Embryonic facial prominence (tissue), 1 donor: Measurements from ENCODE around the gene POLN.

ENCODE experiments used
- DNase-seq: peaks from one replicate; pipeline ENCODE4 v3.0.0-alpha.2; 2016; ENCODE audit errors: extremely low spot score

POLN gene

GRCh38 chr4:2059726-2060602 lies 182.0 kb downstream of the POLN start:
- DNase-seq = no peak

GRCh38 chr4:2059046-2059725 lies 182.7 kb downstream of the POLN start, which contains the start of gene NAT8L:
Gene NAT8L, plus strand, starts transcription at chr4:2059327. Its CDS starts 185 bp downstream, at chr4:2059512.
- no peak for DNase-seq

DNA sequence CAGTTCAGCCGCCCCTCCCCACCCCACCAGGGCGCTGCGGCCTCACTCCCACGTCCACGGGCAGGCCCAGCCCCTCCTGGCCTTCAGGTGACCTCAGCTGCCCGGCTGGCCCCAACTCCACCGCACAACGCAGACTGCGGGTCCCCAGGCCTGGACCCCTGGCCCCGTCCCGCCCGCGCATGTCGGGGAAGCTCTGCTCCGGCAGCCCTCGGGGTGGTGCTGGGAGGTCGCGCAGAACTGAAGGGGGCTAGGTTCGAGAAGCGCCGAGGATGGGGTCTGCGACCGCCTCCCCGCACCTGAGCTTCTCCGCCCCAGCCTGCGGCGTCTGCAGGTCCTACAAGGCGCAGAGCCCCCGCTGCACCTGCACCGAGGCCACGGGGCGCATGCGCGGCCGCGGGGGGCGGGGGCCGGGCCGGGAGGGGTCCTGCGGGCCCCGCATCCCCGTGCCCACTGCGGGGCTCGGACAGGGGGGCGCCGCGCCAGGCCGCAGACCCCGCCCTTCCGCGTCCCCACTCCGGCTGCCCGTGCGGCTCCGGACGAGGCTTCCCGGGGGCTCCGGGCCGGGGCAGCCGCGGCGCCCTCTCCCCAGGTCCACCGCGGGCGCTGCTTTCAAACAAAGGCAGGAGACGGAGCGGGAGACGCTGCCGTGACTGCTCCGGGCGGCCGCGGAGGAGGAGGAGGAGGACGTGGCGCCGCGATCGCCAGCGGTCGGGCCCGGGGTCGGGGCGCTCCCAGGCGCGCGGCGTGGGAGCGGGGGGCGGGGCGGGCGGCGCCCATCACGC lies 183.5 kb downstream of the POLN start:
- no peak for DNase-seq

- DNase-seq = no peak
Measured at GRCh38 chr4:2057382-2058065, 184.4 kb downstream of the POLN start.

DNA sequence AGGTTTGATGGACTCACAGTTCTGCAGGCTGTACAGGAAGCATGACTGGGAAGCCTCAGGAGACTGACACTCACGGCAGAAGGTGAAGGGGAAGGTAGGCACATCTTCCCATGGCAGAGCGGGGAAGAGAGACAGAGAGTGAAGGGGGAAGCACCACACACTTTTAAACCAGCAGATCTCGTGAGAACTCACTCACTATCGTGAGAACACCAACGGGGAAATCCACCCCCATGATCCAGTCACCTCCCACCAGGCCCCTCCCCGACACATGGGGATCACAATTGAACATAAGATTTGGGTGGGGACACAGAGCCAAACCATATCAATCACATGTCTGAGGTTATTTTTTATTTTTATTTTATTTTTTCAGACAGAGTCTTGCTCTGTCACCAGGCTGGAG lies 187.7 kb downstream of the POLN start:
- DNase-seq = no peak

- no peak for DNase-seq
Measured at GRCh38 chr4:2051086-2051485, 190.8 kb downstream of the POLN start.

- no peak for DNase-seq
Measured at GRCh38 chr4:2049811-2050210, 192.1 kb downstream of the POLN start.

- no peak for DNase-seq
Measured at GRCh38 chr4:2049381-2049780, 192.5 kb downstream of the POLN start.

GRCh38 chr4:2048831-2049230 lies 193.1 kb downstream of the POLN start:
- no peak for DNase-seq

- DNase-seq = no peak
Measured at GRCh38 chr4:2047781-2048581, 193.9 kb downstream of the POLN start.

DNA sequence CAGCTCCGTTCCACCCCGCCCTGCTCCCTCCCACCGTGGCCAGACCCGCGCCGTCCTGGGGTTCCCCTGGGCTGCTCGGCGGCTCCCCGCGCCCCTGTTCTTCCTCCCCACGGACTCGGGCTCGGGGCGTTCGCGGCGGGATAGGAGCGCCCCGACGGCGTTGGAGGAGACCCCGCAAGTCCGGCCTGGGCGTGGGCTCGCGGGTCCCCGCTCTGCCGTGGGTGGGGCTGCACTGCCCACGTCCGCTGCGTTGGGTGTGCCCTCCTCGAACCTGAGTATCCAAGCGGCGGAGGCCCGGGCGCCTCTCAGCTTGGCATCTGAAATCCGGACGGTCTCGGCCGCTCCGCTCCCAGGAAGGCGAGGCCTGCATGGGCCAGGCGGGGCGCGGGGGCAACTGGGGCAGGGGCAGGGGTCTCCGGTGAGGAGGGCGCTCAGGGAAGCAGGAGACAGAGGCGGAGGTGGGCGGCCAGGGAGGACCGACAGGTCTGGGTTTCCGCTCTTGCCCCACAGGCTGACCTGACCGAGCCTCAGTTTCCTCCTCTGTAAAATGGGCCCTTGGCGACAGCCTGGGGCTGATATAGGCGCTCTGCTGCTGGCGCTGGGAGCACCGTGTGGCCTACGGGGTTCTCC lies 194.8 kb downstream of the POLN start:
- no peak for DNase-seq

DNA sequence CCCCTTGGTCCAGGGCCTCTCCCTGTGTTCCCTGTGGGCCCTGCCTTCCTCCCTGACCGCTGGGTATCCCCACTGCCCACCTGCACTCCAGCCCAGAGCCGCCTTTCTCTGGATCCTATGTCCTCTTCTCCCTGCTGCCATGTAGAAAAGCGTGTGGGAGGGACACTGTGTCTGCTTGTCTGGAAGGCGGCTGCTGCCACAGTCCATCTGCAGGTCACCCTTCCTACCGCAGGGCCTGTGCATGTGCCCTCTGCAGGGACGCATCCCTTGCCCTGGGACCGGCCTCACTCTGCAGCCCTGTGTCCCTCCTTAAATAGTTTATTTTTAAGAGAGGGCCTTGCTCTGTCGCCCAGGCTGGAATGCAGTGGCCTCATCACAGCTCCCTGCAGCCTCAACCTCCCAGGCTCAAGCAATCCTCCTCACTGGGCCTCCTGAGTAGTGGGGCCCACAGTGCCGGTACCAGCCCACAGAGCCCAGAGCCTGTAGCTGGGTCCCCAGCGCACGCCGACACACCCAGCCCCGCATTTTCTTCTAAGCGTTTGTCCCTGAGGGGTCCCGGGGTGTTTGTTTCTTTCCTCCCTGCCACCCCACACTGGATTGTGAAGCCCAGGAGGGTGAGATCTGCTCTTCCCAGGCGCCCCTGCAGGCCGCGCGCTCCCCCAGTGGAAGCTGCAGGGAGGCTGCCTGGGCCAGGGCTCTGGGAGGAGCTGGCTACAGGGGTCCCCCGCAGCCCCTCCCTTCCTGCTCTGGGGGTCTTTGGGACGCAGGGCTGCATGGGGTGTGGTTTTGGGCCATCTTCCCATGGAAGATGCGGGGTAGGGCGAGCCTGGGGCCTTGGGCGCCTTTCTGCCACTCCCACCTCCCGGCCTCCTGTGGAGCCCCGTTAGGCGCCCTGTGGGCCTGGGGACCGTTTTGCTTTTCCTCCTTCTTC lies 195.6 kb downstream of the POLN start:
- DNase-seq = no peak

- no peak for DNase-seq
Measured at GRCh38 chr4:2045518-2045951, 196.4 kb downstream of the POLN start.

DNA sequence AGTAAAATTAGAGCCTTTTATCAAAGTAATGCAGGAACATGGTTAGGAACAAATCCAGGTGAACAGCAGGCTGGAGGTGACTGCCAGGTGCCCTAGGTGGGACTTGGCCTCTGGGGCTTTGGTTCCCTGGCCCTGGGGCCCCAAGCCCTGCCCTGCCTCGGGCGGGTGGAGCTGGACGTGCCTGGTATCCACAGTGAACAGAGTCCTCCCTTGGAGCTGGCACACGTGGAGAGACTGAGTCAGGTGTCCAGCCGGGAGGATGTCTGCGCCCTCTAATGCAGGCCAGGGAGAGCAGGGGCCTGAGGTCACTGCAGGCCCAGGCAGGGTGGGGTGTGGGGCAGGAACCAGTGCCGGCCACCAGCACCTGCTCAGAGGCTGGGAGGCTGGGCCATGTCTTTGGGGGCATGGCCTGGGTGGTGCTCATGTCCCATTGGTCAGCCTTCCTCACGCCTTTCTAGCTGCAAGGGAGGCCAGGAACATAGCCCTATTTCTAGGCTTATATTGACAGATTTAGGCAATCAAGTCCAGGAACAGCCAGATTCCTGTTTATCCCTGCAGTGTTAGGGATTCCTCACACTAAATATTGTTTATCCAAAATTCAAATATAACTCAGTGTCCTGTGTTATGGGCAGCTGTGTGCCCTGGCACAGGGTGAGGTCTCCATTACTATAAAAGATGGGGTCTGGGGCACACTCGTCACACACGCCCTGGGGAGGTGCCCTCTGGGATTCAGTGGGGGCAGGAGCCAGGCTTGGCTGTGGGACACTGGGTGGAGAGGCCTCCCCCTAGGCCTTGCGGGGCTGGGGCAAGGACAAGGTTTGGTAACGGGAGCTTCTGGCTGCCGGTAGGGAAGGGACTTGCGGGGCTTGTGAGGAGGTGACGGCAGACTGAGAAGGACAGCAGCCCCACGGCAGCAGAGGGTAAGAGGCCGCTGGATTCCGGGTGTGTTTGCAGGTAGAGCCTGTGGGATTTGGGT lies 197.1 kb downstream of the POLN start:
- DNase-seq = no peak

GRCh38 chr4:2044119-2044485 lies 197.8 kb downstream of the POLN start:
- no peak for DNase-seq

GRCh38 chr4:2043396-2044118 lies 198.4 kb downstream of the POLN start:
- DNase-seq = no peak

GRCh38 chr4:2042947-2043395 lies 198.9 kb downstream of the POLN start:
- DNase-seq = no peak
